Uterus (tissue), 2 donors: ENCODE measurements around the gene DLX6.

Experiments used
- CTCF ChIP-seq, 4 experiments: fragments of 200-600 bp in 2 of 4; fragments of 450-650 bp in 2 of 4; sonication (generic) in 2 of 4; IDR thresholded peaks; one replicate each; pipeline ENCODE4 v1.5.1; 2016 to 2019; ENCODE audit warnings: antibody characterized with exemption in 4 of 4, mild to moderate bottlenecking in 2 of 4, moderate library complexity in 1 of 4
- POLR2A ChIP-seq, 2 donors: fragments of 450-650 bp; IDR thresholded peaks; one replicate each; pipeline ENCODE4 v1.6.1; 2016; ENCODE audit warnings: antibody characterized with exemption in 2 of 2, mild to moderate bottlenecking in 1 of 2, moderate library complexity in 1 of 2

GRCh38 chr7:97020996-97021746 is 15.8 kb downstream of the DLX6 start:
- TF ChIP-seq CTCF (IDR thresholded peaks at IDR 0.05) (no peak), POLR2A (IDR thresholded peaks at IDR 0.05) (no peak)
